Heart left ventricle (tissue), 16 donors: Measurements from ENCODE around the gene MXRA8. TPM values are rescaled to one million over a fixed set of nuclear protein-coding genes. Genes with fewer than 3 reads are reported as not detected.
A peak's percentile ranks its signal among the peaks of the same experiment; 100 is the strongest.

Experiments
- ATAC-seq, 4 donors: fragments of 200-7000 bp; cut with Tn5 transposase; one replicate each; pipeline ENCODE4 v1.9.1; 2020 to 2022; ENCODE audit warnings: moderate library complexity in 4 of 4, mild to moderate bottlenecking in 3 of 4, moderate number of reproducible peaks in 1 of 4
- DNase-seq, 5 donors: peaks; one replicate each; pipeline ENCODE4 v3.0.0-alpha.2; 2020
- H3K27ac ChIP-seq, 12 donors: fragments of 200-600 bp; sonication (generic) in 4 of 12; one replicate each; pipeline versions ENCODE4 v1.5.0 to v1.8.0; 2016 to 2022; ENCODE audit warnings: mild to moderate bottlenecking in 2 of 12
- H3K27me3 ChIP-seq, 9 donors: fragments of 200-600 bp; sonication (generic) in 2 of 9; one replicate each; pipeline versions ENCODE4 v1.5.1 to v1.8.0; 2016 to 2022; ENCODE audit warnings: mild to moderate bottlenecking in 3 of 9
- H3K36me3 ChIP-seq, 9 donors: fragments of 200-600 bp; sonication (generic) in 2 of 9; one replicate each; pipeline versions ENCODE4 v1.5.0 to v1.8.0; 2018 to 2022; ENCODE audit warnings: mild to moderate bottlenecking in 2 of 9
- H3K4me1 ChIP-seq, 12 donors: fragments of 200-600 bp; sonication (generic) in 4 of 12; one replicate each; pipeline versions ENCODE4 v1.5.0 to v1.8.0; 2016 to 2022; ENCODE audit warnings: mild to moderate bottlenecking in 3 of 12
- H3K4me3 ChIP-seq, 12 donors: fragments of 200-600 bp; sonication (generic) in 4 of 12; one replicate each; pipeline versions ENCODE4 v1.5.0 to v1.8.0; 2017 to 2022; ENCODE audit warnings: mild to moderate bottlenecking in 9 of 12, moderate library complexity in 4 of 12
- H3K9me3 ChIP-seq, 12 donors: fragments of 200-600 bp; sonication (generic) in 4 of 12; one replicate each; pipeline versions ENCODE4 v1.5.0 to v1.8.0; 2016 to 2022; ENCODE audit warnings: mild to moderate bottlenecking in 1 of 12
- POLR2A ChIP-seq, 2 donors: fragments of 450-650 bp; IDR thresholded peaks; one replicate each; pipeline ENCODE4 v1.6.1; 2017; ENCODE audit warnings: antibody characterized with exemption in 2 of 2, mild to moderate bottlenecking in 2 of 2, moderate library complexity in 2 of 2
- WGBS, 4 donors: extraction: QIAGEN DNeasy Blood & Tissue Kit in 2 of 4; methylation state at CpG; one replicate each; pipeline versions ENCODE4 v1.1.5 to v1.1.7; 2013 to 2018; 5-methylcytosine and 5-hydroxymethylcytosine counted together
- intact Hi-C, 10 donors: fragments of 100-400 bp; cut with DNase I; formaldehyde crosslinking; loops; one replicate each; pipeline versions ENCODE4 v1.11.1 to v1.14.2; 2022
- polyA plus RNA-seq, 2 donors: library from polyadenylated mRNA; stranded (reverse); fragments of 200-250 nt; gene quantifications; one replicate each; pipeline ENCODE4 v1.2.3, GENCODE V29; 2013
- total RNA-seq, 9 donors: library from RNA; depleted of rRNA in 2 of 9; stranded (reverse); fragments of >200 nt in 2 of 9; fragmentation: NEBNext Ultra II Directional in 3 of 9; extraction: Animal tissue kit (Norgen Biotek cat#: 25700) in 3 of 9; gene quantifications; one replicate each; pipeline versions ENCODE4 v1.1.0 to v1.2.4, GENCODE V29; 2016 to 2023
- TF ChIP-seq, protein P1 (sequence below), 12 donors: fragments of 200-600 bp; sonication (generic) in 4 of 12; IDR thresholded peaks; one replicate each; pipeline versions ENCODE4 v1.5.0 to v1.8.0; 2018 to 2022; ENCODE audit warnings: antibody characterized with exemption in 12 of 12, mild to moderate bottlenecking in 5 of 12
- donor health status: ischemic (EF 13 %, LVEDD 7.1; RV severe dilation, severe dysfunction).
- donor health status: healthy with polysubstance abuse.
- donor health status: DM: no; HTN: yes; CAD: no.
- donor health status: DM: no; HTN: no; CAD: no.
- donor health status: ischemic (EF 25% LVEDD 6.9; RV normal size, moderate dysfunction).
- donor health status: ischemic (EF 25% LVEDD 5.7; RV mildly dilated, moderate dysfunction).
- donor health status: healthy.
- donor health status: DM: yes; HTN: yes; CAD: no.
- donor health status: ischemic (EF 35%, LVEDD 5.7; RV mildly dilated, moderate dysfunction).
- donor health status: nonischemic (EF 11% LVEDD 7.7; RV severe dilation, severe dysfunction).
- donor health status: DM: yes; HTN: yes; CAD: no.
- donor health status: PGD.
- donor health status: ischemic (EF 29% LVEDD 5.4; RV normal size, mild dysfunction).
- donor health status: nonischemic (EF 23%, LVEDD 6.1; RV moderate dilation, normal function).

Gene MXRA8
- total and polyA plus RNA-seq, 11 donors = 10.5 to 49.3 (median 19.5) TPM

DNA sequence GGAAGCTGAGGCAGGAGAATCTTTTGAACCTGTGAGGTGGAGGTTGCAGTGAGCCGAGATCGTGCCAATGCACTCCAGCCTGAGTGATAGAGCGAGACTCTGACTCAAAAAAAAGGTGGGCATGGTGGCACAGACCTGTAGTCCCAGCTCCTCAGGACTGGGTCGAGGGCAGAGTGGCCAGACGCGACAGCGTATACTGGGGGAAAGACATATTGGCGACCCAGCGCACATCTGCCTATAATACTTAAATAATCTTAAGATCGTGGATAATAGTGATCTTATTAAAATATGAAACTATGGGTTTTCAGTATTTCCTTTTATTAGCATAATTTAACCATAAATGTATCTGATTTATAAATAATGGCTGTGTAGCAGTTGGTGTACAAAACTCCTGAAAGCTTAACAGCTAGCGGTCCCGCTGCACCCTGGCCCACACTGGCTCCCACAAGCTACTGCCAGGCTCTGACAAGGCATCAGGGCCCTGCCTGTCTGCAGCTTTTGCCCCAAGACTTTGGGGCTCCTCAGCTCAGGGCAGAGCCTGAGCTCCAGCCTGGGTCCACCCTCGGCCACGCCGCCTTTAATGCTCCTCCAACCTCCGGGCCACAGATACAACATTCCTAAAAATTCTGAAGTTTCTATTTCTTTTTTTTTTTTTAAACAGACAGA lies 19.3 kb upstream of the MXRA8 start:
- Histone ChIP-seq H3K27me3 (no peaks in the 10 kb centered on the region), H3K4me1 (peaks cover 10 to 25% (median 21%) of the 10 kb centered on the region in 12 donors), H3K9me3 (no peaks in the 10 kb centered on the region), H3K36me3 (peaks cover 0 to 20% (median 9%) of the 10 kb centered on the region in 9 donors), H3K4me3 (no peak overlapping the region), H3K27ac (no peak overlapping the region)
- WGBS, 4 donors = 93 to 95% (median 94%) methylated on average over 16 of the region's 16 CpGs
- DNase-seq (no peak), ATAC-seq (no peak)
- TF ChIP-seq, protein P1, sequence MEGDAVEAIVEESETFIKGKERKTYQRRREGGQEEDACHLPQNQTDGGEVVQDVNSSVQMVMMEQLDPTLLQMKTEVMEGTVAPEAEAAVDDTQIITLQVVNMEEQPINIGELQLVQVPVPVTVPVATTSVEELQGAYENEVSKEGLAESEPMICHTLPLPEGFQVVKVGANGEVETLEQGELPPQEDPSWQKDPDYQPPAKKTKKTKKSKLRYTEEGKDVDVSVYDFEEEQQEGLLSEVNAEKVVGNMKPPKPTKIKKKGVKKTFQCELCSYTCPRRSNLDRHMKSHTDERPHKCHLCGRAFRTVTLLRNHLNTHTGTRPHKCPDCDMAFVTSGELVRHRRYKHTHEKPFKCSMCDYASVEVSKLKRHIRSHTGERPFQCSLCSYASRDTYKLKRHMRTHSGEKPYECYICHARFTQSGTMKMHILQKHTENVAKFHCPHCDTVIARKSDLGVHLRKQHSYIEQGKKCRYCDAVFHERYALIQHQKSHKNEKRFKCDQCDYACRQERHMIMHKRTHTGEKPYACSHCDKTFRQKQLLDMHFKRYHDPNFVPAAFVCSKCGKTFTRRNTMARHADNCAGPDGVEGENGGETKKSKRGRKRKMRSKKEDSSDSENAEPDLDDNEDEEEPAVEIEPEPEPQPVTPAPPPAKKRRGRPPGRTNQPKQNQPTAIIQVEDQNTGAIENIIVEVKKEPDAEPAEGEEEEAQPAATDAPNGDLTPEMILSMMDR (IDR thresholded peaks at IDR 0.05) = no peak
- TF ChIP-seq POLR2A (IDR thresholded peaks at IDR 0.05) = no peak
- intact Hi-C loops = loop anchor here in 5 of 10 donors (10.0 kb wide), 2 partner anchors 127 to 263 kb away; partner anchors contain the start of gene C1orf159 (in 1 of the 5)

DNA sequence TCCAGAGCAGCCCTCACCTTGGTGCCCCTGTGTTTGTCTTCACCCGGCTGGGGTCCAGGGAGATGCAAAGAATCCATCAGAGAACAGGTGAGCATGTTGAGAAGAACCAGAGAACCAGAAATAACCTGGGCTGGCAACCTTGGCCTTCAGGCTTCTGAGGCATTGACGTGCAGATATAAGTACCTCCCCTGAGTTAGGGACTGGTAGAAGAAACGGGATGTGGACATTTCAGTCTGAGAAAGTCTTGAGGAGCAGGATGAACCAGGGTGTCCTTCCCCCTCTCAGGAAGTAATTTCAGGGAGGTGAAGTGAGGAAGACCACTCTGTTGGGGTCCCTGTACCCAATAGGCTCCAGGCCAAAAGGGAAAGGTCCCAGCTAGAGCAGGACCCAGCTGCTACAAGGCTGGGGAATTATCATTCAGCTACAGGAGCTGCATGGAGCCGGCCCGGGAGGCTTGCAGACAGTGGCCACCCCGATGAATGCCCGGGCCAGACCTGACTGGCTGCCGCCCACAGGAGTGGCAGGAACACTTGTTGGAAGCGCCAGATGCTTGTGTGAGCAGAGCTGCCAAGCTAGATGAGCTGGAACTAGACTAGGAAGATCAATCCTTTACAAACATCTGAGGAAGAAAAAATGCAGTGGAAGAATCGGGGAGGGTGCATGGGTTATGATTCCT lies 18.3 kb upstream of the MXRA8 start:
- H3K36me3 ChIP-seq = peaks cover 0 to 18% (median 9%) of the 10 kb centered on the region in 9 donors
- H3K9me3 ChIP-seq = no peaks in the 10 kb centered on the region
- H3K27ac ChIP-seq = no peak overlapping the region
- ATAC-seq (no peak), DNase-seq (no peak)
- TF ChIP-seq POLR2A (IDR thresholded peaks at IDR 0.05) = no peak
- 90 to 94% (median 92%) methylated on average over 10 of the region's 10 CpGs for WGBS, 4 donors
- H3K4me3 ChIP-seq = peak overlapping the region in 2 of 12 donors; percentile 83 to 100
- H3K4me1 ChIP-seq = peaks cover 10 to 35% (median 30%) of the 10 kb centered on the region in 12 donors
- intact Hi-C loops = loop anchor here in 5 of 10 donors (10.0 kb wide), 2 partner anchors 128 to 262 kb away; partner anchors contain the start of gene C1orf159 (in 1 of the 5)
- H3K27me3 ChIP-seq = no peaks in the 10 kb centered on the region

DNA sequence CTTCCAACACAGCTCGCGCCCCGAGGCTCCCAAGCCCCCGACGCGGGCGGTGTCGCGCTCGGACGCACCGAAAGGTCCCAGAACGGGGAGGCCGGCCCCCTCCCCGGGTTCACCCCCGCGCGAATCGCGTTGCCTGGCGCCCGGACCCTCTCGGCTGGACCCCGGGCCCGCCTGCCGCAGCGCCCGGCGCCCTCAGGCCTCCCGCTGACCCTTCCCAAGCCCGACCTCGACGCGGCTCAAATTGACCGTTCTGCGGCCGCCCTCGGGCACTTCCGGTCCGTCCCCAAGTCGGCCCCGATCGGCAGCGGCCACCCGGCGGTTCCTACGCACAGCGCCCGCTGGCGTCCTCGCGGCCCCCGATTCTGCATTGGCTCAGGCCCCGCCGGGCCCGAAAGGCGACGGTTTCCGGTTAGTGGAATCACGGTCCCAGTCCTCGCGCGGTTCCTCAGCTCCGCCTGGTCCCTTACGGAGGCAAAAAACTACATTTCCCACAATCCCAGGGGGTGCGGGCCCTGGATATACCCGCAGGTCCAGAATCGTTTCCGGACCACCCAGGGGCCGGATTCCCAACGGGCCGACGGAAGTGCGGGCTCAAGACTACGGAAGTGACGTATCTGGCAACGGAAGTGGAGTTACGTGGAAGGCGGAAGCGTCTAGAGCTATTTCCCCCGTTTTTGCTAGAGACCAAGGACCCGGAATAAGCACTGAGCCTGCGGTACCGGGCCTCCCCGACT lies 16.7 kb upstream of the MXRA8 start, which contains the start of gene AURKAIP1:
AURKAIP1 (minus strand) TSS at position 279 of the 734 bp plus-strand sequence. CDS start 451 bp downstream, outside the sequence.
- no peaks in the 10 kb centered on the region for H3K9me3 ChIP-seq
- peaks cover 0 to 16% (median 9%) of the 10 kb centered on the region in 9 donors for H3K36me3 ChIP-seq
- DNase-seq (peak; percentile 98 to 99 (median 99)), ATAC-seq (peak; percentile 95 to 98 (median 96))
- 0% methylated on average over 40 to 85 of the region's 85 CpGs for WGBS, 4 donors
- intact Hi-C loops = loop anchor here in 5 of 10 donors (1.0 to 10.0 kb wide), 3 partner anchors 24 to 260 kb away; partner anchors contain the start of genes C1orf159 (in 1 of the 5) and CCNL2 (in 1 of the 5)
- TF ChIP-seq, protein P1 (IDR thresholded peaks at IDR 0.05) = peak in 6 of 12 donors; percentile 17 to 62 (median 34)
- peak; percentile 12 to 76 for TF ChIP-seq POLR2A (IDR thresholded peaks at IDR 0.05)
- peak within 1 kb of the TSS; percentile 82 to 99 (median 96) for H3K27ac ChIP-seq
- peaks cover 10 to 42% (median 33%) of the 10 kb centered on the region in 12 donors for H3K4me1 ChIP-seq
- H3K27me3 ChIP-seq = no peaks in the 10 kb centered on the region
- peak within 1 kb of the TSS; percentile 78 to 100 (median 94) for H3K4me3 ChIP-seq

DNA sequence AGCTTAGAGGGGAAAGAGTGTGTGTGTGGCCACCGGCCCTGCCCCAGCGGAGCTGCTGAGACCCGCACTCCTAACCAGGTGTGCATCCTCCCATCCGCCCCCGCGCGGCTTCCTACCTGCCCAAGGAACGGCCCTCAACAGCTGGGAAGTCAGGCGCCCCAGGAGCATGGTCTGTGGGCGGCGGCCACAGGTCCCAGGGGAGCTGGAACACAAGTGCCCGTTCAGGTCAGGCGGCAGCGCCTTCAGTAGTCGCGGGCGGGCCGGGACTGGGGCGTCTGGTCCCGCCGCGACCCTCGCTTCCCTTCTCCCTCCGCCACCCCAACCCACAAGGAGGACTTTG lies 16.2 kb upstream of the MXRA8 start:
- Histone ChIP-seq H3K27ac (peak overlapping the region; percentile 82 to 99 (median 96)), H3K9me3 (no peaks in the 10 kb centered on the region), H3K4me3 (peak overlapping the region; percentile 78 to 100 (median 94)), H3K4me1 (peaks cover 10 to 42% (median 33%) of the 10 kb centered on the region in 12 donors), H3K36me3 (peaks cover 0 to 16% (median 9%) of the 10 kb centered on the region in 9 donors), H3K27me3 (no peaks in the 10 kb centered on the region)
- 0 to 1% (median 0%) methylated on average over 3 to 24 of the region's 24 CpGs for WGBS, 4 donors
- DNase-seq (peak in 2 of 5 donors; percentile 42 to 71), ATAC-seq (peak in 2 of 4 donors; percentile 0 to 2)
- intact Hi-C loops = loop anchor here in 5 of 10 donors (10.0 kb wide), 2 partner anchors 130 to 260 kb away; partner anchors contain the start of gene C1orf159 (in 1 of the 5)
- TF ChIP-seq, protein P1 (IDR thresholded peaks at IDR 0.05) = no peak
- no peak for TF ChIP-seq POLR2A (IDR thresholded peaks at IDR 0.05)
